GM13977 (cell line): ENCODE data around the gene DLG2.

Source experiments
- DNase-seq: peaks from one replicate; pipeline ENCODE4 v3.0.0; 2012; ENCODE audit warnings: low spot score
- CTCF ChIP-seq: IDR thresholded peaks from 2 replicates; pipeline ENCODE4 v1.5.1; 2012; ENCODE audit warnings: mild to moderate bottlenecking, control low read depth; ENCODE audit not compliant: insufficient read depth; ENCODE audit errors: extremely low read depth, missing control alignments
- in situ Hi-C: fragments of 300-500 bp; cut with MboI; formaldehyde crosslinking; loops from one replicate; pipeline ENCODE4 v1.12.0; 2022; ENCODE audit warnings: low sequenced_read_pairs, low pct_unique_long_range_greater_than_20kb, mixed read lengths, inconsistent platforms; ENCODE audit not compliant: unreplicated experiment

The DLG2 gene

DNA sequence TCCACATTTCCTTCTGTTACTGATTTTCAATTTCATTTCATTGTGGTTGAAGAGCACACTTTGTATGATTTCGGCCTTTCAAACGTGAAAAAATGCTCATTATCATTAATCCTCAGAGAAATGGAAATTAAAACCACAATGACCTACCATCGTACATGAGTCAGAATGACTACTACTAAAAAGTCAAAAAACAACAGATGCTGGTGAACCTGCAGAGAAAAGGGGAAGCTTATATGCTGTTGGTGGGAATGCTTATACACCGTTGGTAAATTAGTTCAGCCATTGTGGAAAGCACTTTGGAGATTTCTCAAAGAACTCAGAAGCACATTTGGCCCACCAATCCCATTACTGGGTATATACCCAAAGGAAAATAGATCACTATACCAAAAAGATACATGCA is 57.6 kb downstream of the DLG2 start:
- no peak for TF ChIP-seq CTCF
- DNase-seq = no peak
- in situ Hi-C loops = no loop called here

DNA sequence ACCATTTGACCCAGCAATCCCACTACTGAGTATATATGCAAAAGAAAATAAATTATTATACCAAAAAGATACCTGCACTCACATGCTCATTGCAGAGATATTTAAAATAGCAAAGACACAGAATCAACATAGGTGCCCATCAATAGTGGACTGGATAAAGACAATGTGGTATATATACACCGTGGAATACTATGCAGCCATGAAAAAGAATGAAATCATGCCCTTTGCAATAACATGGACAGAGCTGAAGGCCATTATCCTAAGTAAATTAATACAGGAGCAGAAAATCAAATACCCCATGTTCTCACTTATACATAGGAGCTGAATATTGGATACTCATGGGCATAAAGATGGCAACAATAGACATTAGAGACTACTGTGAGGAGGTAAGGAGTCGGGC is 68.7 kb downstream of the DLG2 start:
- TF ChIP-seq CTCF = no peak
- in situ Hi-C loops = no loop called here
- DNase-seq = no peak

DNA sequence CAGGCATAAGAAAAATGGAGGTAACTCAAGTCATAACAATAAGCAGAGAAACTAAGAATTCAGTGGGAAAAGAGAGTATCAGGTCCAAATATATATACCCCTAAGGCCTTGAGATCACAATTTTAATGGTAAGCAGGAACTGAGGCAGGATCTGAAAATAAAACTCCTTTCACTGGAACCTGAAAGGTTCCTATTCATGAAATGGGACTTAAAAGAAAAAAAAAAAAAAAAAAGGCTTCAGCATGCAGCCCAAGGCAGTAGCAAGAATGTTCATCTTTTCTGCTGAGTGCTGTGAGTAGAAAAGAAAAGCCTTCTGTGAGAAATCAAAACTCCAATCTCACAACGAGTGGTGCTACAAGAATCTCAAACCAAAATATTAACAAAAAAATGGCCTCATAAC is 75.3 kb downstream of the DLG2 start:
- no peak for DNase-seq
- TF ChIP-seq CTCF = no peak
- in situ Hi-C loops = no loop called here

- in situ Hi-C loops = no loop called here
- no peak for DNase-seq
- no peak for TF ChIP-seq CTCF
These were observed 85.5 kb downstream of the DLG2 start for GRCh38 chr11:85541683-85542082.

- no peak for TF ChIP-seq CTCF
- no peak for DNase-seq
These were observed 86.4 kb downstream of the DLG2 start for GRCh38 chr11:85540635-85541205.

DNA sequence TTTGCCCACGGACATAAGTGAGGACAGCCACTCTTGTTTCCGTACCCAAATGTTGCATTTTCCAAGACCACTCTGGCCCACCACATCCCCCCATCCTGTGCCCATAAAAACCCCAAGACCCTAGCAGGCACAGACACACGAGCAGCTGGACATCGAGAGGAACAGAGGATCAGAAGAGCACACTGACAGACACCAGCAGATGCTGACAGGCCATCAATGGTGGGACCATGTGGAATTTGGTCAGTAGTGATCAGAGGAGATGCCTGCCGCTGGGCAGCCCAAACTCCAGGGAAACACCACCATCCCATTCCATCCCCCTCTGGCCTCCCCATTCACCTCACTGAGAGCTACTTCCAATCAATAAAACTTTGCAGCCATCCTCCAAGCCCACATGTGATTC is 87.0 kb downstream of the DLG2 start:
- no peak for TF ChIP-seq CTCF
- in situ Hi-C loops = no loop called here
- no peak for DNase-seq

More at GRCh38 chr11:85540635-85541205, 86.4 kb downstream of the DLG2 start:
- in situ Hi-C loops = no loop called here

DNA sequence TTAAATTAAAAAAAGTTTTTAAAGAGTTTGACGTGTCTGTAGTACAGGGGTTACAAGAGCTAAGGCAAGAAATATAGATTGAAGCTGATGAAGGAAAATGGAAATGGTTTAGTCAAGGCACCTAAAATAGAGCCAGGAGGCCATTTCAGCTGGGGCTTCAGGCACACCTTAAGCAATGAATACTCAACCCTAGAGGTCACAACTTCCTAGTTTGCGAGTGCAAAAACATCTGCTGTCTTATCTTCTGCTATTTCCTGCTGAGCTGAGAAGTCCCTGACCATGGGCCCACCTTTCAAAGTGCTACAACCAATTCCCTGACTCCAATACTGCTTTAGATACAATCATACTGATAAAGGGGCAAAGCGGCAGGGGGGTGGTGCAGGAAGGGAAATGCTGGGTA is 87.4 kb downstream of the DLG2 start:
- in situ Hi-C loops = no loop called here
- TF ChIP-seq CTCF = no peak
- DNase-seq = no peak
